ENCODE results near the gene KRTAP10-4.
"Not testable (repeated sequence)": the region's sequence is repeated elsewhere in the genome, so short reads cannot be mapped to it uniquely, and the experiment has no call there.

KRTAP10-4 gene

GRCh38 chr21:44573630-44574456 is at the start of gene KRTAP10-4:
Gene KRTAP10-4, plus strand, starts transcription at chr21:44573729. Its CDS starts 30 bp downstream, at chr21:44573759.
- DNase-seq (ENCODE audit: insufficient read length, low spot score); FAIRE-seq: not testable (repeated sequence)

- TF ChIP-seq CTCF (IDR thresholded peaks at IDR 0.05; ENCODE audit: insufficient read depth, missing control alignments): no peak
- FAIRE-seq (no peak), DNase-seq (ENCODE audit: insufficient read length, low spot score) (no peak)
These were observed 48.8 kb upstream of the KRTAP10-4 start for GRCh38 chr21:44524414-44525371.

GRCh38 chr21:44525391-44526095 is 48.0 kb upstream of the KRTAP10-4 start:
- TF ChIP-seq CTCF (IDR thresholded peaks at IDR 0.05; ENCODE audit: insufficient read depth, missing control alignments): no peak
- DNase-seq (ENCODE audit: insufficient read length, low spot score) (no peak), FAIRE-seq (no peak)

GRCh38 chr21:44526096-44526997 is 47.2 kb upstream of the KRTAP10-4 start:
- FAIRE-seq: no peak
- DNase-seq (ENCODE audit: insufficient read length, low spot score): no peak
- no peak for TF ChIP-seq CTCF (IDR thresholded peaks at IDR 0.05; ENCODE audit: insufficient read depth, missing control alignments)

- no peak for DNase-seq (ENCODE audit: insufficient read length, low spot score)
- FAIRE-seq: no peak
- no peak for TF ChIP-seq CTCF (IDR thresholded peaks at IDR 0.05; ENCODE audit: insufficient read depth, missing control alignments)
These were observed 46.2 kb upstream of the KRTAP10-4 start for GRCh38 chr21:44527156-44527982.

GRCh38 chr21:44527983-44528633 is 45.4 kb upstream of the KRTAP10-4 start:
- TF ChIP-seq CTCF (IDR thresholded peaks at IDR 0.05; ENCODE audit: insufficient read depth, missing control alignments): no peak
- FAIRE-seq: no peak

More at GRCh38 chr21:44527983-44528633, 45.4 kb upstream of the KRTAP10-4 start:
- no peak for DNase-seq (ENCODE audit: insufficient read length, low spot score)
